OCI-LY7 (cell line): ENCODE measurements around the gene HLA-F.

Source experiments
- CTCF ChIP-seq: fragments of 200-600 bp; sonication (generic); conservative IDR thresholded peaks from 2 replicates; pipeline ENCODE4 v1.5.1; 2014; ENCODE audit warnings: mild to moderate bottlenecking, antibody characterized with exemption, low read length, moderate library complexity, mixed read lengths
- EZH2phosphoT487 ChIP-seq: fragments of 200-600 bp; sonication (generic); IDR thresholded peaks from 2 replicates; pipeline ENCODE4 v1.6.1; 2018; ENCODE audit warnings: low read depth, borderline replicate concordance, mild to moderate bottlenecking, mixed run types, antibody characterized with exemption, low read length, moderate library complexity, mixed read lengths

- TF ChIP-seq CTCF (no peak), EZH2phosphoT487 (no peak)
Observed at GRCh38 chr6:29759457-29759856, 36.2 kb downstream of the HLA-F start.
